Liver (tissue), 9 donors: ENCODE results near the gene ARID4B. TPM values are rescaled to one million over a fixed set of nuclear protein-coding genes. Genes with fewer than 3 reads are reported as not detected.

Experiments
- DNase-seq: peaks from one replicate; pipeline ENCODE4 v3.0.0-alpha.2; 2017; ENCODE audit warnings: low spot score
- H3K27ac ChIP-seq, 2 donors: one replicate each; pipeline ENCODE4 v1.7.0; 2013; ENCODE audit warnings: inconsistent platforms in 2 of 2, low read length in 2 of 2, control low read depth in 1 of 2, low read depth in 1 of 2, mild to moderate bottlenecking in 1 of 2
- H3K27me3 ChIP-seq, 4 donors: one replicate each; pipeline versions ENCODE4 v1.6.1 to v1.7.0; 2013; ENCODE audit warnings: low read length in 3 of 4, inconsistent platforms in 1 of 4, mild to moderate bottlenecking in 1 of 4, moderate library complexity in 1 of 4; ENCODE audit not compliant: control insufficient read depth in 4 of 4, insufficient read depth in 4 of 4
- H3K36me3 ChIP-seq, 4 donors: one replicate each; pipeline versions ENCODE4 v1.6.1 to v1.7.0; 2013; ENCODE audit warnings: low read length in 3 of 4, mild to moderate bottlenecking in 3 of 4, low read depth in 1 of 4, moderate library complexity in 1 of 4; ENCODE audit not compliant: control insufficient read depth in 4 of 4, insufficient read depth in 3 of 4
- H3K4me1 ChIP-seq, 4 donors: one replicate each; pipeline versions ENCODE4 v1.6.1 to v1.7.0; 2013; ENCODE audit warnings: low read length in 3 of 4, mild to moderate bottlenecking in 3 of 4, moderate library complexity in 1 of 4; ENCODE audit not compliant: control insufficient read depth in 4 of 4, insufficient read depth in 4 of 4
- H3K4me3 ChIP-seq, 3 donors: one replicate each; pipeline versions ENCODE4 v1.6.1 to v1.7.0; 2013; ENCODE audit warnings: low read length in 3 of 3, control low read depth in 1 of 3, low read depth in 1 of 3, mild to moderate bottlenecking in 1 of 3
- H3K9ac ChIP-seq, 2 donors: one replicate each; pipeline ENCODE4 v1.7.0; 2013; ENCODE audit warnings: low read length in 2 of 2, mild to moderate bottlenecking in 2 of 2, moderate library complexity in 2 of 2, control low read depth in 1 of 2, low read depth in 1 of 2
- H3K9me3 ChIP-seq, 4 donors: one replicate each; pipeline versions ENCODE4 v1.6.1 to v1.7.0; 2013; ENCODE audit warnings: low read length in 3 of 4; ENCODE audit not compliant: control insufficient read depth in 4 of 4
- CTCF ChIP-seq: fragments of 150-350 bp; IDR thresholded peaks from 2 replicates; pipeline ENCODE4 v1.5.1; 2017; ENCODE audit warnings: improper control_type of control experiment, low read depth, low read length; ENCODE audit not compliant: missing input control
- EGR1 ChIP-seq, 2 donors: IDR thresholded peaks; 2 replicates each; pipeline ENCODE4 v1.6.1; 2016 to 2018; ENCODE audit warnings: antibody characterized with exemption in 2 of 2, low read depth in 2 of 2
- FOXA1 ChIP-seq: IDR thresholded peaks from 2 replicates; pipeline ENCODE4 v1.6.1; 2016; ENCODE audit warnings: antibody characterized with exemption
- FOXA2 ChIP-seq: IDR thresholded peaks from 2 replicates; pipeline ENCODE4 v1.6.1; 2016; ENCODE audit warnings: antibody characterized with exemption
- GABPA ChIP-seq, 2 donors: IDR thresholded peaks in 1 of 2; conservative IDR thresholded peaks in 1 of 2; 2 replicates each; pipeline ENCODE4 v1.6.1; 2016; ENCODE audit warnings: antibody characterized with exemption in 2 of 2, mild to moderate bottlenecking in 1 of 2, moderate library complexity in 1 of 2
- HNF4A ChIP-seq, 2 donors: conservative IDR thresholded peaks; 2 replicates each; pipeline ENCODE4 v1.6.1; 2016; ENCODE audit warnings: antibody characterized with exemption in 2 of 2, mild to moderate bottlenecking in 2 of 2
- MAX ChIP-seq: IDR thresholded peaks from 2 replicates; pipeline ENCODE4 v1.6.1; 2016; ENCODE audit warnings: antibody characterized with exemption
- RAD21 ChIP-seq, 2 donors: IDR thresholded peaks; 2 replicates each; pipeline ENCODE4 v1.6.1; 2016; ENCODE audit warnings: antibody characterized with exemption in 2 of 2, mild to moderate bottlenecking in 2 of 2
- REST ChIP-seq: IDR thresholded peaks from 2 replicates; pipeline ENCODE4 v1.6.1; 2016; ENCODE audit warnings: antibody characterized with exemption, mild to moderate bottlenecking
- RXRA ChIP-seq, 2 donors: IDR thresholded peaks; 2 replicates each; pipeline ENCODE4 v1.6.1; 2017 to 2018; ENCODE audit warnings: antibody characterized with exemption in 2 of 2, mild to moderate bottlenecking in 1 of 2
- SP1 ChIP-seq: IDR thresholded peaks from 2 replicates; pipeline ENCODE4 v1.6.1; 2018; ENCODE audit warnings: antibody characterized with exemption, mild to moderate bottlenecking
- TAF1 ChIP-seq: conservative IDR thresholded peaks from 2 replicates; pipeline ENCODE4 v1.6.1; 2016; ENCODE audit warnings: antibody characterized with exemption, mild to moderate bottlenecking
- YY1 ChIP-seq: IDR thresholded peaks from 2 replicates; pipeline ENCODE4 v1.6.1; 2016; ENCODE audit warnings: antibody characterized with exemption, mild to moderate bottlenecking
- ZBTB33 ChIP-seq: IDR thresholded peaks from 2 replicates; pipeline ENCODE4 v1.6.1; 2016; ENCODE audit warnings: antibody characterized with exemption
- WGBS: extraction: QIAGEN DNeasy Blood & Tissue Kit; methylation state at CpG from one replicate; pipeline ENCODE4 v1.1.7; 2013; 5-methylcytosine and 5-hydroxymethylcytosine counted together
- polyA plus RNA-seq, 2 donors: library from polyadenylated mRNA; stranded (reverse) in 1 of 2; unstranded in 1 of 2; fragments of 200-250 nt in 1 of 2; fragments of >200 nt in 1 of 2; fragmentation: Nextera tagmentation in 1 of 2; extraction: Ambion mirVana in 1 of 2; gene quantifications; one replicate each; pipeline versions ENCODE4 v1.2.1 to v1.2.3, GENCODE V29; 2013 to 2015
- total RNA-seq, 2 donors: library from RNA; depleted of rRNA; stranded (reverse); fragments of >200 nt; gene quantifications; one replicate each; pipeline ENCODE4 v1.2.3, GENCODE V29; 2014
- donor health status: healthy.
- donor health status: healthy.
- donor health status: healthy.
- donor health status: healthy.
- donor health status: healthy.

ARID4B gene
- total and polyA plus RNA-seq, 4 donors, result 4.2 to 27.3 (median 21.3) TPM

GRCh38 chr1:235299169-235299858, 28.7 kb downstream of the ARID4B start:
- Histone ChIP-seq H3K36me3 (no peaks in the 10 kb centered on the region), H3K9me3 (no peaks in the 10 kb centered on the region), H3K27ac (peak overlapping the region in 1 of 2 donors; percentile 20), H3K4me1 (peaks cover 7 to 15% (median 10%) of the 10 kb centered on the region in 4 donors), H3K27me3 (no peaks in the 10 kb centered on the region), H3K9ac (no peak overlapping the region), H3K4me3 (no peak overlapping the region)
- no peak for DNase-seq
- WGBS, result 51% methylated on average over 10 of the region's 10 CpGs
- TF ChIP-seq RXRA (IDR thresholded peaks at IDR 0.05), result no peak
- TF ChIP-seq YY1, result no peak
- TF ChIP-seq RAD21 (IDR thresholded peaks at IDR 0.05), result no peak
- TF ChIP-seq MAX, result no peak
- TF ChIP-seq FOXA2, result no peak

- H3K4me3 ChIP-seq, result no peak overlapping the region
- H3K36me3 ChIP-seq, result no peaks in the 10 kb centered on the region
- H3K9ac ChIP-seq, result no peak overlapping the region
- no peak overlapping the region for H3K27ac ChIP-seq
- TF ChIP-seq REST, result no peak
- TF ChIP-seq SP1, result no peak
- no peak for TF ChIP-seq EGR1 (IDR thresholded peaks at IDR 0.05; ENCODE audit: low read depth in 2 of 2)
- no peak for TF ChIP-seq TAF1
- no peak for TF ChIP-seq ZBTB33
- no peak for TF ChIP-seq CTCF
- TF ChIP-seq FOXA1, result no peak
- TF ChIP-seq HNF4A (conservative IDR thresholded peaks at IDR 0.05), result no peak
- TF ChIP-seq RXRA (IDR thresholded peaks at IDR 0.05), result no peak
- no peak for TF ChIP-seq GABPA (IDR thresholded peaks at IDR 0.05 in 1 of 2, conservative IDR thresholded peaks at IDR 0.05 in 1 of 2)
- TF ChIP-seq FOXA2, result no peak
- H3K9me3 ChIP-seq, result no peaks in the 10 kb centered on the region
- H3K27me3 ChIP-seq, result no peaks in the 10 kb centered on the region
- peaks cover 7 to 15% (median 10%) of the 10 kb centered on the region in 4 donors for H3K4me1 ChIP-seq
- 49% methylated on average over 2 of the region's 2 CpGs for WGBS
- no peak for DNase-seq
Measured at GRCh38 chr1:235298758-235299157, 29.2 kb downstream of the ARID4B start.
